PFSK-1 (cell line): ENCODE measurements around the gene HCST.

Experiments used
- FOXP2 ChIP-seq: optimal IDR thresholded peaks from 2 replicates; pipeline ENCODE3; 2011; ENCODE audit warnings: borderline replicate concordance, control low read depth, inconsistent platforms; ENCODE audit not compliant: insufficient read depth; ENCODE audit errors: extremely low read length, extremely low read depth
- POLR2AphosphoS5 ChIP-seq: IDR thresholded peaks from 2 replicates; pipeline ENCODE4 v1.6.1; 2012; ENCODE audit warnings: low read depth, mild to moderate bottlenecking, control low read depth, low read length, moderate library complexity
- REST ChIP-seq, 2 experiments: IDR thresholded peaks; 2 replicates each; pipeline versions ENCODE4 v1.6.1 to v1.8.0; 2011 to 2012; ENCODE audit warnings: low read depth in 2 of 2, low read length in 2 of 2, control low read depth in 1 of 2, inconsistent platforms in 1 of 2, mild to moderate bottlenecking in 1 of 2, moderate library complexity in 1 of 2; ENCODE audit not compliant: insufficient read depth in 1 of 2
- SIN3A ChIP-seq: IDR thresholded peaks from 2 replicates; pipeline ENCODE4 v1.6.1; 2012; ENCODE audit warnings: mild to moderate bottlenecking, low read length, moderate library complexity, borderline replicate concordance; ENCODE audit not compliant: insufficient read depth
- TAF1 ChIP-seq: IDR thresholded peaks from 2 replicates; pipeline ENCODE4 v1.6.1; 2012; ENCODE audit warnings: low read length, control low read depth, borderline replicate concordance; ENCODE audit not compliant: insufficient read depth

DNA sequence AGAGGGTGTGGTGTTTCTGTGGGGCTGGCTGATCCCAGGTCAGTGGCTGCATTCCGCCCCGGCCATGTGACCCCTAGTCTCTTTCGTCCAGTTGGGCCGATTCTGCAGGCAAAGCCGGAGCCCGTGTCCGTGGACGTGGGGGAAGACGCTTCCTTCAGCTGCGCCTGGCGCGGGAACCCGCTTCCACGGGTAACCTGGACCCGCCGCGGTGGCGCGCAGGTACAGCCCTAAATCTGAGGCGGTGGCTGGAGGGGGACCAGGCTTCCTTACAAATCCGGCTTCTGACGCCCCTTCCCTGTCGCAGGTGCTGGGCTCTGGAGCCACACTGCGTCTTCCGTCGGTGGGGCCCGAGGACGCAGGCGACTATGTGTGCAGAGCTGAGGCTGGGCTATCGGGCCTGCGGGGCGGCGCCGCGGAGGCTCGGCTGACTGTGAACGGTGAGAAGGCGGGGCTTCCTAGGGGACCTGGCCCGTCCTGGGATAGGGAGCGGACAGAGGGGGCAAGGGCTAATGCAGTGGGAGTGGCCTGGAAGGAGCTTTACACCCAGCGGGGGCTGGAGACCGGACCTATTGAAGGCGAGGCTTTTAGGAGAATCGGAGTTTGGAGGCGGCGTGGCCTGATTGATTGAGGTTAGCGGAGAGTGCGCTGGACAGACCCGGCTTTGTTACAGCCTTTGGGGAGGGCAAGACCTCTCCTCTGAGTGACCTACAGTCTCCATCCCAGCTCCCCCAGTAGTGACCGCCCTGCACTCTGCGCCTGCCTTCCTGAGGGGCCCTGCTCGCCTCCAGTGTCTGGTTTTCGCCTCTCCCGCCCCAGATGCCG is 41.3 kb upstream of the HCST start:
- TF ChIP-seq REST (IDR thresholded peaks at IDR 0.05; ENCODE audit: insufficient read depth in 1 of 2, low read depth in 2 of 2, low read length in 2 of 2) (no peak), TAF1 (no peak), POLR2AphosphoS5 (no peak), SIN3A (no peak), FOXP2 (no peak)
